Aorta (tissue), 5 donors: Measurements from ENCODE around the gene MEIOB. TPM values are rescaled to one million over a fixed set of nuclear protein-coding genes. Genes with fewer than 3 reads are reported as not detected.

Source experiments
- ATAC-seq: fragments of 200-7000 bp; cut with Tn5 transposase; one replicate; pipeline ENCODE4 v1.9.1; 2022; ENCODE audit warnings: moderate library complexity; ENCODE audit not compliant: low FRiP score
- DNase-seq, 2 donors: peaks; one replicate each; pipeline ENCODE4 v3.0.0-alpha.2; 2020
- H3K27ac ChIP-seq, 2 donors: one replicate each; pipeline ENCODE4 v1.5.1; 2013; ENCODE audit warnings: low read length in 2 of 2, mild to moderate bottlenecking in 2 of 2, moderate library complexity in 2 of 2, control low read depth in 1 of 2, inconsistent platforms in 1 of 2, low read depth in 1 of 2
- H3K27me3 ChIP-seq, 2 donors: one replicate each; pipeline ENCODE4 v1.6.1; 2013; ENCODE audit warnings: control low read depth in 1 of 2, low read length in 1 of 2, mild to moderate bottlenecking in 1 of 2, moderate library complexity in 1 of 2; ENCODE audit not compliant: insufficient read depth in 2 of 2, control insufficient read depth in 1 of 2
- H3K36me3 ChIP-seq, 2 donors: one replicate each; pipeline ENCODE4 v1.6.1; 2013; ENCODE audit warnings: control low read depth in 1 of 2, low read length in 1 of 2, mild to moderate bottlenecking in 1 of 2; ENCODE audit not compliant: insufficient read depth in 2 of 2, control insufficient read depth in 1 of 2
- H3K4me1 ChIP-seq, 2 donors: one replicate each; pipeline ENCODE4 v1.6.1; 2013; ENCODE audit warnings: low read length in 2 of 2, control low read depth in 1 of 2, mild to moderate bottlenecking in 1 of 2, moderate library complexity in 1 of 2; ENCODE audit not compliant: insufficient read depth in 2 of 2, control insufficient read depth in 1 of 2
- H3K4me3 ChIP-seq, 2 donors: one replicate each; pipeline ENCODE4 v1.5.1; 2013; ENCODE audit warnings: low read length in 2 of 2, control low read depth in 1 of 2, mild to moderate bottlenecking in 1 of 2
- H3K9me3 ChIP-seq: one replicate; pipeline ENCODE4 v1.6.1; 2013; ENCODE audit warnings: mild to moderate bottlenecking, low read length; ENCODE audit not compliant: control insufficient read depth
- WGBS, 2 donors: extraction: QIAGEN DNeasy Blood & Tissue Kit; methylation state at CpG; one replicate each; pipeline ENCODE4 v1.1.7; 2013; 5-methylcytosine and 5-hydroxymethylcytosine counted together
- intact Hi-C, 2 donors: fragments of 100-400 bp; cut with DNase I; formaldehyde crosslinking; loops; one replicate each; pipeline versions ENCODE4 v1.14.2 to v1.15.0; 2022
- polyA plus RNA-seq, 2 donors: library from polyadenylated mRNA; stranded (reverse); fragments of 200-250 nt; gene quantifications; one replicate each; pipeline ENCODE4 v1.2.3, GENCODE V29; 2013
- total RNA-seq, 2 donors: library from RNA; stranded (reverse); fragmentation: NEBNext Ultra II Directional; extraction: Animal tissue kit (Norgen Biotek cat#: 25700); gene quantifications; one replicate each; pipeline ENCODE4 v1.2.1, GENCODE V29; 2021
- donor health status: healthy with polysubstance abuse.
- donor health status: Bipolar disorder and iron deficiency.
- donor health status: DM: no; HTN: no; CAD: no.
- donor health status: DM: no; HTN: no; CAD: no.
- donor health status: DM: yes; HTN: yes; CAD: no.

Gene MEIOB
- total and polyA plus RNA-seq, 4 donors: not detected

- Histone ChIP-seq H3K36me3 (peaks cover 0 to 6% of the 10 kb centered on the region in 2 donors), H3K27me3 (no peaks in the 10 kb centered on the region), H3K27ac (no peak overlapping the region), H3K9me3 (no peaks in the 10 kb centered on the region), H3K4me3 (no peak overlapping the region), H3K4me1 (no peaks in the 10 kb centered on the region)
- no peak for ATAC-seq
- DNase-seq: peak in 1 of 2 donors; percentile 47
- intact Hi-C loops: no loop called here
- WGBS, 2 donors: 93 to 96% methylated on average over 9 of the region's 9 CpGs
Measured at GRCh38 chr16:1817276-1817589, 54.7 kb downstream of the MEIOB start.

GRCh38 chr16:1816396-1817275 is 55.3 kb downstream of the MEIOB start:
- no peaks in the 10 kb centered on the region for H3K27me3 ChIP-seq
- no peak for ATAC-seq
- H3K9me3 ChIP-seq: no peaks in the 10 kb centered on the region
- no peak overlapping the region for H3K27ac ChIP-seq
- no peaks in the 10 kb centered on the region for H3K4me1 ChIP-seq
- 92 to 93% methylated on average over 38 to 40 of the region's 40 CpGs for WGBS, 2 donors
- H3K36me3 ChIP-seq: peaks cover 0 to 6% of the 10 kb centered on the region in 2 donors
- H3K4me3 ChIP-seq: no peak overlapping the region
- intact Hi-C loops: no loop called here
- peak in 1 of 2 donors; percentile 71 for DNase-seq

- intact Hi-C loops: no loop called here
- Histone ChIP-seq H3K27ac (no peak overlapping the region), H3K36me3 (peaks cover 0 to 6% of the 10 kb centered on the region in 2 donors), H3K9me3 (no peaks in the 10 kb centered on the region), H3K4me1 (no peaks in the 10 kb centered on the region), H3K4me3 (no peak overlapping the region), H3K27me3 (no peaks in the 10 kb centered on the region)
- DNase-seq (peak in 1 of 2 donors; percentile 51), ATAC-seq (no peak)
- WGBS, 2 donors: 89 to 90% methylated on average over 11 of the region's 11 CpGs
Measured at GRCh38 chr16:1815461-1815860, 56.5 kb downstream of the MEIOB start.

DNA sequence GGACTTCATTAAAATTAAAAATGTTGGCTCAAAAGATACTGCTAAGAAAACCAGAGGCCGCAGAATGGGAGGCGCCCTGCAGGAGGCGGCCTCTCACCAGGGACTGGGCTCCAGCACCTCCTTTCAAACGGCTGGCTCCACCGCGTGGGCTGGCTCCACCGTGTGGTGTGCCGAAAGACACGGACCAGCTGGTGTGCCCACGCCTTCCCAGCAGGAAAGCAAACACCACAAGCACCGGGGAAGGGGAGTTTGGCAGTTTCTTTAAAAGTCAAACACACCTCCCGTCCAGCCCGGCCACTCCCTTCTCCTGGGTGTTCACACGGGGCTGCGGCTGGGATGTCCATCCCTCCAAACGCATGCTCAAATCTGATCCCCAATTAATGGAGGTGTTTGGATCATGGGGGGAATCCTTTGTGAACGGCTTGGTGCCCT is 59.2 kb downstream of the MEIOB start:
- Histone ChIP-seq H3K27ac (no peak overlapping the region), H3K4me1 (no peaks in the 10 kb centered on the region), H3K36me3 (peaks cover 0 to 8% of the 10 kb centered on the region in 2 donors), H3K9me3 (no peaks in the 10 kb centered on the region), H3K27me3 (no peaks in the 10 kb centered on the region), H3K4me3 (no peak overlapping the region)
- intact Hi-C loops: no loop called here
- no peak for DNase-seq
- ATAC-seq: peak; percentile 58
- 29 to 30% methylated on average over 17 of the region's 17 CpGs for WGBS, 2 donors

DNA sequence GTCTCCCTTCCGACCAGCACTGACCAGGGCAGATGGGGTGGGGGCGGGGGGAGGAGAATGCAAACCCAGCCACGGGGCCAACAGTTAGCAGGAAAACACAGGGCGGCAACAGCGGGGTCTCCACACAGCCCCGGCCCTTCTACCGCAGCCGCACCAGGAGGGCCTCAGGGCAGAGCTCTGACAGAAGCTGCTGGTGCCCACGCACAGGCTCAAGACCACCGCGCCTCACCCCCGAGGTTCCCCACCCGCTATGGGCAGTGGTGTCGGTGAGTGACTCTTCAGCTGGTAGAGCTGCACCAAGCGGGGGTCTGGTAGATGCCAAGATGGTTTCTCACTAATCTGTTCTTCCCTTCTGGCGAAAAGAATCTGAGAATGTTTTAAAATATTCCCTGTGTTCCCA is 61.4 kb downstream of the MEIOB start:
- WGBS, 2 donors: 91 to 94% methylated on average over 15 to 16 of the region's 16 CpGs
- intact Hi-C loops: no loop called here
- DNase-seq (no peak), ATAC-seq (no peak)
- no peak overlapping the region for H3K27ac ChIP-seq
- no peaks in the 10 kb centered on the region for H3K27me3 ChIP-seq
- no peaks in the 10 kb centered on the region for H3K9me3 ChIP-seq
- peaks cover 0 to 2% of the 10 kb centered on the region in 2 donors for H3K36me3 ChIP-seq
- no peaks in the 10 kb centered on the region for H3K4me1 ChIP-seq
- H3K4me3 ChIP-seq: no peak overlapping the region

DNA sequence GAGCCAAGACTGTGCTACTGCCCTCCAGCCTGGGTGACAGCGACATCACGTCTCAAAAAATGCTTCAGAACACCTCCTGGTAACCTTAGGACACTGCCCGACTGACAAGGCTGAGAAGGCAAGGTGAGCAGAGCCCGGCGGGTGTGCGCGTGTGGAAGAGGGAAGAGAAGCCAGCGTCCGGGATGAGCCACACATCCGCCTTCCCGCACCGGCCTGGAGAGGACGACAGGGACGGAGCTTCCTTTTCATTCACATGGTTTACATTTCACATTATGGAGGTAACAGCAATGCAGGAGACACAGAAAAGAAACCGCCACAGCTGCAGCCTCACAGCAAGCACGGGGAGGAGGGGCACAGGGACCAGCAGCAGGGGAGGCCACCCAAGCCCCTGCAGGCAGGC is 61.9 kb downstream of the MEIOB start:
- 91 to 93% methylated on average over 15 to 16 of the region's 16 CpGs for WGBS, 2 donors
- DNase-seq (no peak), ATAC-seq (no peak)
- Histone ChIP-seq H3K4me3 (no peak overlapping the region), H3K9me3 (no peaks in the 10 kb centered on the region), H3K27ac (no peak overlapping the region), H3K4me1 (no peaks in the 10 kb centered on the region), H3K36me3 (peaks cover 0 to 2% of the 10 kb centered on the region in 2 donors), H3K27me3 (no peaks in the 10 kb centered on the region)
- intact Hi-C loops: no loop called here

DNA sequence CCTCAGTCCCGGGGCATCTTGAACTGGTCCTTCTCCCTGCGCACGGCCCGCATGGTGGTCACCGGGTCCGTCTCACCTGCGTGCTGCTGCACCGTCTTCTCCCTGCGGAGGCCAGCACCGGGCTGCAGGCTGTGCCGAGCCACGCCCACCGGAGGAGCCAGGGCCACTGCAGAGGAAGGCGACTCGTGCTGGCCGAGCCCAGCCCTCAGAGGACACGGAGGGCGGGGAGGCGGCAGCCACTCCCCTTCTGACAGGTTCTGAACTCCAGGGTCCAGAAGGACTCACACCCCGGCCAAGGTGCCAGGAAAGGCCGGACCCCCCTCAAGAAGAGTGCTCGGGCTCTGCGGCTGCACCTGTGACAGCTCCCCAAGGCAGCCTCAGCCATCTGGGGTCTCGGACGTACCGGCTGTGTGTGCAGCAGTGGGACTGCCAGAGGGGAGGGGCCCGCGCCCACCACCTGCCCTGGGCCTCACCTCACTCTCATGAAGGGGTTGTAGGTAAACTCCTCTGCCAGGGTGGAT is 62.6 kb downstream of the MEIOB start:
- no peaks in the 10 kb centered on the region for H3K27me3 ChIP-seq
- H3K4me1 ChIP-seq: no peaks in the 10 kb centered on the region
- DNase-seq: peak in 1 of 2 donors; percentile 58
- H3K36me3 ChIP-seq: peaks cover 0 to 2% of the 10 kb centered on the region in 2 donors
- no peaks in the 10 kb centered on the region for H3K9me3 ChIP-seq
- H3K27ac ChIP-seq: no peak overlapping the region
- no peak overlapping the region for H3K4me3 ChIP-seq
- WGBS, 2 donors: 62 to 76% methylated on average over 28 of the region's 28 CpGs
- intact Hi-C loops: no loop called here
- peak; percentile 46 for ATAC-seq

- no peaks in the 10 kb centered on the region for H3K4me1 ChIP-seq
- ATAC-seq (no peak), DNase-seq (no peak)
- H3K36me3 ChIP-seq: peaks cover 0 to 2% of the 10 kb centered on the region in 2 donors
- H3K9me3 ChIP-seq: no peaks in the 10 kb centered on the region
- WGBS, 2 donors: 79 to 88% methylated on average over 18 of the region's 18 CpGs
- intact Hi-C loops: no loop called here
- H3K4me3 ChIP-seq: no peak overlapping the region
- H3K27me3 ChIP-seq: no peaks in the 10 kb centered on the region
- H3K27ac ChIP-seq: no peak overlapping the region
Measured at GRCh38 chr16:1808691-1809090, 63.3 kb downstream of the MEIOB start.

- DNase-seq: no peak
- no peaks in the 10 kb centered on the region for H3K27me3 ChIP-seq
- intact Hi-C loops: no loop called here
- H3K4me3 ChIP-seq: no peak overlapping the region
- no peak overlapping the region for H3K27ac ChIP-seq
- 85 to 91% methylated on average over 10 of the region's 10 CpGs for WGBS, 2 donors
- H3K9me3 ChIP-seq: no peaks in the 10 kb centered on the region
- H3K4me1 ChIP-seq: no peaks in the 10 kb centered on the region
- peaks cover 0 to 2% of the 10 kb centered on the region in 2 donors for H3K36me3 ChIP-seq
- ATAC-seq: no peak
Measured at GRCh38 chr16:1807626-1808025, 64.3 kb downstream of the MEIOB start.
